ENCODE data around the gene BCKDHA. TPM values are rescaled to one million over a fixed set of nuclear protein-coding genes. Genes with fewer than 3 reads are reported as not detected.
"Not testable (repeated sequence)": the region's sequence is repeated elsewhere in the genome, so short reads cannot be mapped to it uniquely, and the experiment has no call there.

BCKDHA gene

DNA sequence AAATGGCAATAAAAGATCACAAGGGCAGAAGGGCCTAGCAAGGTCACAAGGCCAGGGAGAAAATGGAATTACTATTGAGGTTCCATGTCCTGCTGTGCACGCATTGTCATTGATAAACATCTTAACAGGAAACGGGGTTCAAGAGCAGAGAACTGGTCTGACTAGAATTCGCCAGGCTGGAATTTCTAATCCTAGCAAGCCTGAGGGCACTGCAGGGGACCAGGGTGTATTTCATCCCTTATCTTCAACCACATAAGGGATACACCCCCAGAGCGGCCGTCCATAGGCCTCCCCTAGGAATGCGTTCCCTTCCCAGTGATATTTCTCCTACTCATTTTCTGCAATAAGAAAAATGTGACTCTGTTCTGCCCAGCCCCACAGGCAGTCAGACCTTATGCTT is 64.9 kb downstream of the BCKDHA start:
- H2BK12ac ChIP-seq (ENCODE audit: low read length), result no peak overlapping the region
- no peak overlapping the region for H3K14ac ChIP-seq (ENCODE audit: low read length)
- no peak overlapping the region for H3K23ac ChIP-seq (ENCODE audit: low read depth, low read length, poor library complexity)
- WGBS, 2 donors (ENCODE audit: extremely low coverage in 2 of 2, insufficient read length in 2 of 2, insufficient replicate concordance in 1 of 2), result no CpG with 5 or more reads among the region's 6 CpGs
- no peak overlapping the region for H3K4ac ChIP-seq (ENCODE audit: low read length)
- no peaks in the 10 kb centered on the region for H3K36me3 ChIP-seq (replicated peaks in 1 of 2; ENCODE audit: control insufficient read depth in 2 of 2, insufficient read depth in 2 of 2, low read length in 2 of 2)
- H3K79me1 ChIP-seq (ENCODE audit: low read depth, low read length), result no peaks in the 10 kb centered on the region
- H2AFZ ChIP-seq (ENCODE audit: low read length), result no peak overlapping the region
- DNase-seq (ENCODE audit: low spot score), result no peak
- no peak overlapping the region for H2BK15ac ChIP-seq (ENCODE audit: low read length)
- no peak overlapping the region for H2BK120ac ChIP-seq (ENCODE audit: low read depth, low read length)
- H4K8ac ChIP-seq (ENCODE audit: low read depth, low read length), result no peak overlapping the region
- H3K18ac ChIP-seq (ENCODE audit: low read length), result no peak overlapping the region
- H3K4me1 ChIP-seq (ENCODE audit: control insufficient read depth in 2 of 2, insufficient read depth in 1 of 2, low read depth in 1 of 2, low read length in 2 of 2), result no peaks in the 10 kb centered on the region
- H3K4me2 ChIP-seq (ENCODE audit: insufficient read depth, low read length, poor library complexity, severe bottlenecking), result no peak overlapping the region
- H3K9ac ChIP-seq (ENCODE audit: low read depth, low read length, poor library complexity), result no peak overlapping the region
- no peak overlapping the region for H2AK5ac ChIP-seq (ENCODE audit: low read depth, low read length)
- H3K27me3 ChIP-seq (ENCODE audit: control insufficient read depth in 3 of 3, insufficient read depth in 3 of 3, low read depth in 1 of 3, low read length in 3 of 3), result peaks cover 0 to 50% (median 0%) of the 10 kb centered on the region in 3 experiments
- H3K4me3 ChIP-seq (ENCODE audit: low read length in 2 of 2), result no peak overlapping the region
- no peak overlapping the region for H4K91ac ChIP-seq (ENCODE audit: low read depth, low read length, poor library complexity)
- H3K27ac ChIP-seq (replicated peaks; ENCODE audit: low read length), result no peak overlapping the region
- H3K9me3 ChIP-seq (replicated peaks in 1 of 2; ENCODE audit: control insufficient read depth in 2 of 2, insufficient read depth in 1 of 2, low read depth in 1 of 2, low read length in 2 of 2), result peaks cover 0 to 2% of the 10 kb centered on the region in 2 donors
- no peak overlapping the region for H2BK5ac ChIP-seq (ENCODE audit: low read length)

DNA sequence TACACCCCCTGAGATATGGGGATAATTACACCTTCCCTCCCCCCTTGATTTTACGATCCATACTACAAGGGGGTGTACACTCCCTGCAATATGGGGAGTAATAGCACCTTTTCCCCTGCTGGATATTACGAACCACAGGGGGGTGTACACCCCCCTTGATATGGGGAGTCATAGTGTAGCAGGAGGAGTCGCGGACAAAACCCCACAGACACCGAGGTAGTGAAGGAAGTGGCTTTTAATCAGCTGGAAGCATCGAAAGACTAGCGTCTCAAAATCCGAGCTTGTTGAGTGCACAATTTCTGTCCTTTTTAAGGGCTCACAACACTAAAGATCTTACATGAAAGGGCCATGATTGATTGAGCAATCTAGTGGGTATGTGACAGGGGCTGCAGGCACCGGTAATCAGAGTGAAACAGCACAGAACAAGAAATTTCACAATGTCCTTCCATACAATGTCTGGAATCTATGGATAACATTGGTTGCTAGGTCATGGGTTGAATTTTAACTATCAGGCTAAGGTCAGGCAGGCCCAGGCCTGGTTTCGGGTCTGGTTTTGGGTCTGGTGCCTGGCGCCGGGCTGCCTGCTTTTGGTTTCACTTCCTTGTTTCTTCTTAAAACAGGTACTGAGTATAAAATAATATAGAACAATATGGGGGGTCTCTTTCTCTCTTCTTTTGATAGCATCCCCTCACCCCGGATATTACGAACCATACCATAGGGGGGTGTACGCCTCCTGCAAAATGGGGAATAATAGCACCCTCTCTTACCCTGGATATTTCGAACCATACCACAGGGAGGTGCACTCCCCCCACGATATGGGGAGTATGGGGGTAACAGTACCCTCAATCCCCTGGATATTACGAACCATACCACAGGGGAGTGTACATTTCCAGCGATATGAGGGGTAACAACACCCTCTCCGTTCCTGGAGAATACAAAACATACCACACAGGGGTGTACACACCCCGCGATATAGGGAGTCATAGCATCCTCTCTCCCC is 65.9 kb downstream of the BCKDHA start:
- not testable (repeated sequence) for DNase-seq (ENCODE audit: low spot score); H3K18ac ChIP-seq (ENCODE audit: low read length); H3K79me1 ChIP-seq (ENCODE audit: low read depth, low read length); H2BK120ac ChIP-seq (ENCODE audit: low read depth, low read length); H3K9me3 ChIP-seq (replicated peaks in 1 of 2; ENCODE audit: control insufficient read depth in 2 of 2, insufficient read depth in 1 of 2, low read depth in 1 of 2, low read length in 2 of 2); H3K14ac ChIP-seq (ENCODE audit: low read length); H3K4me2 ChIP-seq (ENCODE audit: insufficient read depth, low read length, poor library complexity, severe bottlenecking); H4K8ac ChIP-seq (ENCODE audit: low read depth, low read length); H3K36me3 ChIP-seq (replicated peaks in 1 of 2; ENCODE audit: control insufficient read depth in 2 of 2, insufficient read depth in 2 of 2, low read length in 2 of 2); H4K91ac ChIP-seq (ENCODE audit: low read depth, low read length, poor library complexity); H2AFZ ChIP-seq (ENCODE audit: low read length); H2BK12ac ChIP-seq (ENCODE audit: low read length); H3K9ac ChIP-seq (ENCODE audit: low read depth, low read length, poor library complexity); H3K4ac ChIP-seq (ENCODE audit: low read length); H3K27ac ChIP-seq (replicated peaks; ENCODE audit: low read length); H3K4me1 ChIP-seq (ENCODE audit: control insufficient read depth in 2 of 2, insufficient read depth in 1 of 2, low read depth in 1 of 2, low read length in 2 of 2); H2AK5ac ChIP-seq (ENCODE audit: low read depth, low read length); H3K23ac ChIP-seq (ENCODE audit: low read depth, low read length, poor library complexity); H2BK5ac ChIP-seq (ENCODE audit: low read length); H2BK15ac ChIP-seq (ENCODE audit: low read length)
- Histone ChIP-seq H3K4me3 (ENCODE audit: low read length in 2 of 2) (peak overlapping the region in 1 of 2 donors; percentile 2), H3K27me3 (ENCODE audit: control insufficient read depth in 3 of 3, insufficient read depth in 3 of 3, low read depth in 1 of 3, low read length in 3 of 3) (peaks cover 0 to 52% (median 0%) of the 10 kb centered on the region in 3 experiments)
- WGBS, 2 donors (ENCODE audit: extremely low coverage in 2 of 2, insufficient read length in 2 of 2, insufficient replicate concordance in 1 of 2), result no CpG with 5 or more reads among the region's 22 CpGs

Small RNAs within 50 kb of the gene (small RNA-seq; reads per million reads assigned to genes)
- not detected for gene RF00017 (ENCODE audit: insufficient read depth)
